ENCODE results near the gene DCP2. TPM values are rescaled to one million over a fixed set of nuclear protein-coding genes. Genes with fewer than 3 reads are reported as not detected.
A peak's percentile ranks its signal among the peaks of the same experiment; 100 is the strongest.

The DCP2 gene
- total RNA-seq, 2 experiments from 2014 or later, result 135 to 138 TPM

- ChIA-PET CTCF (no interaction called here), POLR2A (no interaction called here)
- Mint-ChIP-seq H3K4me3 (no peak overlapping the region), H3K4me1 (peaks cover 6% of the 10 kb centered on the region), H3K36me3 (ENCODE audit: low read depth) (no peaks in the 10 kb centered on the region), H3K27ac (no peak overlapping the region), H3K27me3 (no peaks in the 10 kb centered on the region), H3K9me3 (no peaks in the 10 kb centered on the region)
- no peak for DNase-seq
Measured at GRCh38 chr5:113039229-113039933, 62.8 kb downstream of the DCP2 start.

- Mint-ChIP-seq H3K4me1 (peaks cover 5% of the 10 kb centered on the region), H3K36me3 (ENCODE audit: low read depth) (no peaks in the 10 kb centered on the region), H3K9me3 (no peaks in the 10 kb centered on the region), H3K27me3 (no peaks in the 10 kb centered on the region), H3K4me3 (no peak overlapping the region), H3K27ac (no peak overlapping the region)
- no peak for DNase-seq
- ChIA-PET CTCF (interaction anchor here (1.4 kb wide), 1 partner anchor 43 kb away, joined by 6 read pairs; no protein-coding TSS in a partner anchor), POLR2A (no interaction called here)
Measured at GRCh38 chr5:113039934-113040285, 63.3 kb downstream of the DCP2 start.

GRCh38 chr5:113040672-113041260, 64.2 kb downstream of the DCP2 start:
- Mint-ChIP-seq H3K4me3 (no peak overlapping the region), H3K4me1 (no peaks in the 10 kb centered on the region), H3K27ac (no peak overlapping the region), H3K36me3 (ENCODE audit: low read depth) (no peaks in the 10 kb centered on the region), H3K9me3 (no peaks in the 10 kb centered on the region), H3K27me3 (no peaks in the 10 kb centered on the region)
- no peak for DNase-seq
- ChIA-PET CTCF (interaction anchor here (1.4 to 1.8 kb wide), 3 partner anchors 44 to 294 kb away, joined by 3 to 6 read pairs (median 5); no protein-coding TSS in a partner anchor), POLR2A (interaction anchor here (1.2 kb wide), 1 partner anchor 19 kb away, joined by 3 read pairs; no protein-coding TSS in a partner anchor)

GRCh38 chr5:113042491-113043243, 66.1 kb downstream of the DCP2 start:
- no peaks in the 10 kb centered on the region for H3K9me3 Mint-ChIP-seq
- no peak overlapping the region for H3K27ac Mint-ChIP-seq
- H3K27me3 Mint-ChIP-seq, result no peaks in the 10 kb centered on the region
- no peak for DNase-seq
- no peaks in the 10 kb centered on the region for H3K36me3 Mint-ChIP-seq (ENCODE audit: low read depth)
- no peak overlapping the region for H3K4me3 Mint-ChIP-seq
- H3K4me1 Mint-ChIP-seq, result peaks cover 2% of the 10 kb centered on the region
- CTCF ChIA-PET, result interaction anchor here (0.8 to 2.0 kb wide), 8 partner anchors 8 to 565 kb away, joined by 3 to 8 read pairs (median 4); no protein-coding TSS in a partner anchor
- POLR2A ChIA-PET, result interaction anchor here (0.8 kb wide), 1 partner anchor 20 kb away, joined by 3 read pairs; no protein-coding TSS in a partner anchor

GRCh38 chr5:113043491-113043931, 66.9 kb downstream of the DCP2 start:
- Mint-ChIP-seq H3K4me3 (no peak overlapping the region), H3K36me3 (ENCODE audit: low read depth) (no peaks in the 10 kb centered on the region), H3K27me3 (no peaks in the 10 kb centered on the region), H3K4me1 (peaks cover 8% of the 10 kb centered on the region), H3K27ac (no peak overlapping the region), H3K9me3 (no peaks in the 10 kb centered on the region)
- DNase-seq, result peak; percentile 46
- CTCF ChIA-PET, result interaction anchor here (0.9 to 2.0 kb wide), 7 partner anchors 9 to 565 kb away, joined by 3 to 8 read pairs (median 4); no protein-coding TSS in a partner anchor
- POLR2A ChIA-PET, result interaction anchor here (1.5 kb wide), 1 partner anchor 251 kb away, joined by 4 read pairs; no protein-coding TSS in a partner anchor

GRCh38 chr5:113044776-113045465, 68.3 kb downstream of the DCP2 start:
- H3K4me3 Mint-ChIP-seq, result no peak overlapping the region
- CTCF ChIA-PET, result interaction anchor here (1.0 to 2.0 kb wide), 4 partner anchors 16 to 283 kb away, joined by 3 to 7 read pairs (median 4); no protein-coding TSS in a partner anchor
- no peaks in the 10 kb centered on the region for H3K9me3 Mint-ChIP-seq
- no peaks in the 10 kb centered on the region for H3K27me3 Mint-ChIP-seq
- H3K4me1 Mint-ChIP-seq, result peaks cover 15% of the 10 kb centered on the region
- H3K36me3 Mint-ChIP-seq (ENCODE audit: low read depth), result no peaks in the 10 kb centered on the region
- no peak overlapping the region for H3K27ac Mint-ChIP-seq
- DNase-seq, result no peak
- POLR2A ChIA-PET, result interaction anchor here (1.5 to 1.6 kb wide), 2 partner anchors 11 to 249 kb away, joined by 4 read pairs; no protein-coding TSS in a partner anchor

GRCh38 chr5:113047234-113047633, 70.6 kb downstream of the DCP2 start:
- Mint-ChIP-seq H3K9me3 (no peaks in the 10 kb centered on the region), H3K36me3 (ENCODE audit: low read depth) (peaks cover 9% of the 10 kb centered on the region), H3K4me1 (peaks cover 38% of the 10 kb centered on the region), H3K27me3 (no peaks in the 10 kb centered on the region), H3K27ac (no peak overlapping the region), H3K4me3 (no peak overlapping the region)
- CTCF ChIA-PET, result interaction anchor here (1.1 kb wide), 1 partner anchor 51 kb away, joined by 3 read pairs; no protein-coding TSS in a partner anchor
- POLR2A ChIA-PET, result interaction anchor here (1.2 kb wide), 1 partner anchor 24 kb away, joined by 4 read pairs; no protein-coding TSS in a partner anchor
- DNase-seq, result no peak

- ChIA-PET CTCF (interaction anchor here (1.1 kb wide), 1 partner anchor 52 kb away, joined by 3 read pairs; no protein-coding TSS in a partner anchor), POLR2A (interaction anchor here (1.2 kb wide), 1 partner anchor 25 kb away, joined by 4 read pairs; no protein-coding TSS in a partner anchor)
- peaks cover 44% of the 10 kb centered on the region for H3K4me1 Mint-ChIP-seq
- DNase-seq, result no peak
- no peaks in the 10 kb centered on the region for H3K9me3 Mint-ChIP-seq
- no peak overlapping the region for H3K4me3 Mint-ChIP-seq
- peaks cover 9% of the 10 kb centered on the region for H3K36me3 Mint-ChIP-seq (ENCODE audit: low read depth)
- no peaks in the 10 kb centered on the region for H3K27me3 Mint-ChIP-seq
- H3K27ac Mint-ChIP-seq, result no peak overlapping the region
Measured at GRCh38 chr5:113047733-113048652, 71.4 kb downstream of the DCP2 start.

GRCh38 chr5:113048931-113049330, 72.3 kb downstream of the DCP2 start:
- CTCF ChIA-PET, result no interaction called here
- Mint-ChIP-seq H3K27me3 (no peaks in the 10 kb centered on the region), H3K4me3 (no peak overlapping the region), H3K9me3 (no peaks in the 10 kb centered on the region), H3K4me1 (peaks cover 45% of the 10 kb centered on the region), H3K36me3 (ENCODE audit: low read depth) (peaks cover 11% of the 10 kb centered on the region), H3K27ac (no peak overlapping the region)
- POLR2A ChIA-PET, result no interaction called here
- no peak for DNase-seq

GRCh38 chr5:113050721-113051382, 74.3 kb downstream of the DCP2 start:
- H3K4me1 Mint-ChIP-seq, result peaks cover 45% of the 10 kb centered on the region
- H3K36me3 Mint-ChIP-seq (ENCODE audit: low read depth), result peaks cover 12% of the 10 kb centered on the region
- peak; percentile 69 for DNase-seq
- H3K4me3 Mint-ChIP-seq, result peak overlapping the region; percentile 7
- no peaks in the 10 kb centered on the region for H3K27me3 Mint-ChIP-seq
- ChIA-PET POLR2A (interaction anchor here (0.7 to 4.2 kb wide), 10 partner anchors 9 to 244 kb away, joined by 3 to 28 read pairs (median 5); partner anchors contain the start of gene DCP2), CTCF (interaction anchor here (0.8 to 3.3 kb wide), 4 partner anchors 28 to 75 kb away, joined by 3 to 15 read pairs (median 3); no protein-coding TSS in a partner anchor)
- no peaks in the 10 kb centered on the region for H3K9me3 Mint-ChIP-seq
- H3K27ac Mint-ChIP-seq, result peak overlapping the region; percentile 89

Measured in activated CD4-positive, alpha-beta memory T cell treated with anti-CD3 and anti-CD28 coated beads, Interleukin-2, amount 10 ng/mL, durations not matched to agents 7 days and 5 days (primary cell).